Embryonic facial prominence (tissue), 1 donor: ENCODE measurements around the gene CDH2.

Source experiments
- DNase-seq: peaks from one replicate; pipeline ENCODE4 v3.0.0-alpha.2; 2016; ENCODE audit errors: extremely low spot score

CDH2 gene

DNA sequence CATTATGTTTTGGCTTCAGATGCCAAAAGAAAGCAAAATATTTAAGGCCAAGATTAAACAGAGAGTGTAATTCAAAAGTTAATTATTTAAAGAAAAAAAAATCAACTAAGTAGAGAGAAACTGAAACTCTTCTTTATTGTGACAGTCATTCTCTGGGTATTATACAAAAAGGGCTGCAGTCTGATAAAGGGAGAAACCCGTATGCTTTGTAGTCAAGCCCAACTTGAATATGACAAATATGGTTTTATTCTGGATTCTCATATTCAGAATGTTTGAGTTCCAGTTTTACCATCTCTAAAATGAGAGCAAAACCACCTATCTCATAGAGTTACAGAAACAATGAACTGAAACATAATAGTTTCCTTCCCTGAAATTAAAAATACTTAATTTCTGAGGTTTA is 8.2 kb downstream of the CDH2 start:
- DNase-seq, result no peak

DNA sequence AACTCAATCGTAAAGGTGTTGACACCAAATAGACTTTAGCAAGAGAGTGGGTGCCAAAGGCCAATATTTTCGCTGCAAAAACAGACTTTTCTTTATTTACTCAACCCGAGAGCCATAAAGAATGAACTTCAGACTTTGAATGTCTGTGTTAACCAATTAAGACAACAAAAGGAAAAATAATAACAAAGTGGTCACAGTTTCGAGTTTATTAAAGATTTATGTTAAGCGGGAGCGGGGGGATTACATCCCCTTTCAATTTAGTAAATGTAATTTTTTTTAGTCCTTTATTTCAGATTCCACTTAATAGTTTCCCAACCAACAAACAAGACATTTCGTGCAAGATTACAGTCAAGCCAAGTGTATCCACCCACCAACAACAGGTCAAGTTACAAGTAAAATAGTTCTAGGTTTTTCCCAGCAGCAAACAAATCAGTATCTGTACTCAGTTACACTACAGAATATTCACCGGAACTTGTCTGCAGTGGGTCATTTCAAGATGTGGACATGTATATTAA is 9.0 kb downstream of the CDH2 start:
- no peak for DNase-seq

DNA sequence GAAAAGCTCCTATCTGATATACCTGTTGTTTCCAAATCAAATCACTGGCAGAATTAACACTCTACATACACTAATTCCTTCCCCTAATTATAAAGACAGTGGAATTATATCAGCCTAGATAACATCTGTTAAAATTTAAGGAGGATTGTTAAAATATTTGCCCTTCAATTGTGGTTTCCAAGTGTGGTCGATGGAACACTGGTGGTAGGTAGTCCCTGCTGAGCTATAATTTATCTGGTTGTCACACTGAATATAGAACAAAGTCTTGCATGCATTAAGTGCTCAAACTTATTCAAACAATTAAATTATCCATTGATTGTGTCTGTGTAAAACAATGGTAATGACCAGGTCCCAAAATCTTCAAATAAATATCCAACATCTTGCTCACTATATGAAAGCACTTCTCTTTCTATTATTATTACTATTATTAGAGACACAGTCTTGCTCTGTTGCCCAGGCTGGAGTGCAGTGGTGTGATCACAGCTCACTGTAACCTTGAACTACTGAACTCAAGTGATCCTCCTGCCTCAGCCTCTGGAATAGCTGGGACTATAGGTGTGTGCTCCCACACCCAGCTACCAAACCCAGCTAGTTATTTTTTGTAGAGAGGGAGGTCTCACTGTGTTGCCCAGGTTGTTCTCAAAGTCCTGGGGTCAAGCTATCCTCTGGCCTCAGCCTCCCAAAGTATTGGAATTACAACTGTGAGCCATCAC is 12.0 kb downstream of the CDH2 start:
- no peak for DNase-seq

DNA sequence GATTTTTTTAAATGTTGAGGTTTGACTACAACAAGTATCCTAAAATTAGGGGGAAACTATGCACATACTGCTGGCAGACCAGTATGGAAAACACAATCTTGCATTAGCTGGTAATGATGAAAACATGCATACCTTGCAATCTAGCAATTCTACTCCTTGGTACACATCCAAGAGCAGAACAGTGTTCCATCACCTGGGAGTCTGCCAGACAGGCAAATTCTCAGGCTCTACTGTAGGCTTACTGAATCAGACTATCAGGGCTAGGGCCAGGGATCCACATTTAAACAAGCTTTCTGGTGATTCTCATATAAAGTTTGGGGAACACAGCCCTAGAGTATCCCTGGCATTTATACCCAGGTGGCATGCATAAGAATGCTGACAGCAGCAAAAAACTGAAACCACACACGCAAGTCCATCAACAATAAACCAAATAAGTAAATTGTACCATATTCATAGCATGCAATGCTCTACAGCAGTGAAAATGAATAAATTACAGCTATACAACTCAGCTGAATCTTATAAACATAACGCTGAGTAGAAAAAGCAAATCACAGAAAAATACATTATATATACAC is 13.6 kb downstream of the CDH2 start:
- no peak for DNase-seq

DNA sequence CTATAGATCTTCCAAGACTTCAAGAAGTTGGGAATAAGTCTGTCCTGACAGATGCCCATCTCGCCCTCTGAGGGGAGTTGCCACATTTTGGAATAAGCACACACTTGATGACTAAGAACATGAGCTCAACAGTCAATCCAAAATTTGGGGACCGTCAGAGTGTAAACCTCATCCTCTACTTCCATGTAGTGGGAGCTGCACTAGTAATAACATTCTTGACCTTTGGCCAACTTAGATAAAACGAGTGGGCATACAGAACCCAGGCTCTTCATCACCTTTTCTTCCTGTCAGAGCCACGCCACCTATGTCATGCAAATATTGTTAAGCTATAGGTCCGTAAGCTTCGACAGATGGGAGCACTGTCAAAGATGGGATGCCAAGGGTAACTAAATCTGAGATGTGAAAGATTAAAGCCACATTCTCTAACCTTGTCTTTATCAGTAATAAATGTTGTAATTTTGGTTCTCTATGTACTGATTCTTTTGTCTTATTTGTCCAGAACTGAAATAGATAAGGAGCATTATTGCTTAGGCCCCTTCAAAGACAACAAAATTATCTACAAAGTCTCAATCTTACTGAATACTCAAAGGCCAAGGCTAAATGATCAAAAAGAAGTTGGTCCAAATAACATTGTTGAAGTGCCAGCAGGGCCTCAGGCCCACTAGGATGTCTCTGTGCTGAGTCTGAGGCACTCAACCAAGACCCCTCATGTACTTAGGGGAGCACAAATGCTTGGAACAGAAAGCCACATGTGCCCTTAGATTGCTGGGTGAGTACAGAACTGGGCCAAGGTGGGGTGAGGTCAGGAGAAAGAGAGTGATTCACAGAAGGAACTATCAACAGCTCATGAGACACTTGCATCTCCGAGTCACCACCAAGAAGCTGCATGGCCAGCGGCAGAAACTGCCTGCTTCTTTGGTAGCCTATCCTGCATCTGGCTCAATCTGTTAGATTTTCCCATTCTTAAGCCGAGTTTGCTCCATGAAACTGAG is 15.0 kb downstream of the CDH2 start:
- no peak for DNase-seq

DNA sequence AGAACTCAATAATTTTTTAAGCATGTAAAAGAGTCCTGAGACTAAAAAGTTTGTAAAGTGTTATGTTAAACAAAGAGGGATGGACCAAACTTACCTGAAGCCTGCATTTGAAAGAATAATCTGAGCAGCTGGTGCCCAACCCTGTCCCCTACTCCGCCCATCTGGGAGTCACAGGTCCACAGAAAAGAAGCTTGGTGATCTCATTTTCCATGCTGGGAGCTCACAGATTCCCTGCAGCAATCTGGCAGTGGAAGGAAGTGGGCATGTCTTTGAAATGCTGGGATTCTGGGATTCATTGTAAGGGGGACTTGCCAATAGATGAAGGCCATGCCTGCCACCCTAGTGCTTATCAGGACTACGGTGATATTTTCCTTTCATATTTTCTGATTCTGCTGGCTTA is 17.9 kb downstream of the CDH2 start:
- DNase-seq, result no peak

DNA sequence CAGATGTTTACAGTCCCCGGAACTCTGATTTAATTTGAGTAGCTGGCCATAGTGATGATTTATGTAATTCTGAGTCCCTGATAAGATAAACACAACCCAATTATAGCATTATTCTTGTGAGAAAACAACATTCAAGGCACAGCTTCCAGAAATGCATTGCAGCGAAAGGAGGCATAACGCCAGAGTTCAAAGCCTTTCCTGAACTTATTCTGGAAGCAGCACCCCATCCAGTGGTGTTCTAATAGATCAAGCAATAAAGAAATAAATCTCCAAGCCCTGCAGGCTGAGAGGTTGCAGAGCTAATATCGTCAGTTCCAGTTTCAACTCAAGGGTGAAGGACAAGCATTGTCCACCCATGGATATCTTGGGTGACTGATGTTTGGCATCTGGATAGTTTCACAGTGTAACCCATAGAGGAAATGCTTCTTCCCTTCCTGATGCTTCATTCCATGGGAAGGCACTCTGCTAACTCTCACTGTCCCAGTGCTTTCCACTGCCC is 18.8 kb downstream of the CDH2 start:
- DNase-seq, result no peak

DNA sequence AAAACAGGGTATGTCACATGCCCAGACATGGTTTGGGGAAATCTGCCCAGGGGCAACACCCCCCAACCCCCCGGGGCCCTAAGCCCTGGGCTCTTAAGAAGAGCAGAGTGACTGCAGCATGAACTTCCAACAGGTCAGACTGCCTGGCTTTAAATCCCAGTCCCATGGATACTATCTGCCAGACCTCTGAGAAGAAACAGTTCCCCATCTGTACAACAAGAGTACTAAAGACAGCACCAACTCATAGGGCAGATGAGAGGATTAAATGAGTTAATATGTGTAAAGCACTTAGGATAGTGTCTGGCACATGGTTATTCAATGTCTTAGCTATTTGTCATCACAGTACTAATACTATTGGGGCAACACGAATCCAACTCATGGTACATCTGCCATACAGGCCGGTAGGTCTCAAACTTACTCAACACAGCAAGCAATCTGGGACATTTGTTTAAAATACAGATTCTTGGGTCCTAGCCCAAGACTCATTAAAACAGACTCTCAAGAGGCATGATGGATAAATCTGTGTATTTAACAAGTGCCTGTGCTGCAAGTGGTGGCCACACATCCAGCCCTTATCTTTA is 23.4 kb downstream of the CDH2 start:
- DNase-seq, result no peak

DNA sequence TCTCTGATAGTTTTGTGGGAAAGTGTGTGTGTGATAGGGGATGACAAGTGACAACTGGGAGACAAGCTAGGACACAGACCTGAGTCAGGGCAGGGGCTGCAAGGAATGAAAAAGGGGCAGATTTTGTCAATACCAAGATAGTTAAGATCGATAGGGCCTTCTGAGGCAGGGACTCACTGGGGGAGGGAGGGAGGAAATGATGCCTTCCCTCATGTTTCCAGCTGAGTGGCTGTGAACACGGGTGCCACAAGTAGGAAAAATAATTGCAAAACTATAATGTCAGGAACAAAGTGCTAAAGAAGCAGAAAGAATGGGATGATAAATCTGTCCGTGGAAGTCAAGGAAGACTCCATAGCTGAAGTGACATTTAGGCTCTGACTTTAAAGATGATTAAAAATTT is 24.2 kb downstream of the CDH2 start:
- no peak for DNase-seq

DNA sequence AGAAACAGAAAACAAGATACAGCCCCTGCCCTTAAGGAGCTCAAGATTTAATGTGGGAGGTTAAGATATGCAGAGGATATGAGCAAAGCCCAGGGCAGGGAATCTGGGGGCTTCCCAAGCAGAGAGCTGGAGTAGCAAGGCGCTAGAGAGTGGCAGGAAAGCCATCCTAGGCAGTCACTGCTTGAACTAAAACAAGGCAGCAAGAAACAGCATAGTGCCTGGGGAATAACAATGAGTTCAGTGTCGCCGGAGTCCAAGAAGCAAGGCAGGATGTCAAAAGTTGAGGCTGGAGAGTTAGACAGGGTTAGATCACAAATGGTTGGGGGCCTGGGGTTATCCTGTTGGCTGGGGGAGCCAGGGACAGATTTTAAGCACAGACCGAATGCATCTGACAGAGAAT is 24.6 kb downstream of the CDH2 start:
- DNase-seq, result no peak

DNA sequence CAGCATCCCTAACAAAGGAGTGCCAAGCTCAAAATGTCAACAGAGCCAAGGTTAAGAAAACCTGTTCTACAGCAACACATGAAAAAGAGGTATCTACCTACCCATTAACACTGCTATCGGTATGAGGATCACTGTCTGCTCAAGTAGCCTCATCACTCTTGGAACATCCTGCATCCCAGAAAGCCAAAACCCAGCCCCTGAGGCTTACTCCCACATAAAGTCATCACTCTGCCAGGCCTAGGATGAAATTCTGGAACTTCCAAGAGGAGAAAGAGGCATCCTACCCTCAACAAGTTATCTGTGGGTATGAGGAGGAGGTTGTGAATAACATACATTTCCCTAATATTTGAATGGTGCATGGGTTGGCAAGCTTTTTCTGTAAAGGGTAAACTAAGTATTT is 25.5 kb downstream of the CDH2 start:
- no peak for DNase-seq

DNA sequence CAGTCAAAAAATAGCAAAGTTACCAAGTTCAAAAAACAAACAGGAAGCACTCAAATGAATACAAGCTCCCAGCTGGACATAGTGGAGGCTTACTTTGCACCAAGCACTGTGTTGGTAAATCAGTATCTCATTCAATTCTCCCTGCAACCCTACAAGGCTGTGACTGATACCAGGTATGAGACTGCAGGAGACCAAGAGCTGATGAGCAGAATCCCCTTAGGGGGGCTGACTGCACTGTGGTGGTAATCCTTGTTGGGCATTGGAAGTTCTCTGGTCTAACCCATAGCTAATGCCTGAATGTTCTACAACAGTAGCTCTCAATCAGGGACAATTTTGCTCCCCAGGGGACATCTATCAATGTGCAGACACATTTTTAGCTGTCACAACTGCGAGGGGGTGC is 26.0 kb downstream of the CDH2 start:
- DNase-seq, result no peak

DNA sequence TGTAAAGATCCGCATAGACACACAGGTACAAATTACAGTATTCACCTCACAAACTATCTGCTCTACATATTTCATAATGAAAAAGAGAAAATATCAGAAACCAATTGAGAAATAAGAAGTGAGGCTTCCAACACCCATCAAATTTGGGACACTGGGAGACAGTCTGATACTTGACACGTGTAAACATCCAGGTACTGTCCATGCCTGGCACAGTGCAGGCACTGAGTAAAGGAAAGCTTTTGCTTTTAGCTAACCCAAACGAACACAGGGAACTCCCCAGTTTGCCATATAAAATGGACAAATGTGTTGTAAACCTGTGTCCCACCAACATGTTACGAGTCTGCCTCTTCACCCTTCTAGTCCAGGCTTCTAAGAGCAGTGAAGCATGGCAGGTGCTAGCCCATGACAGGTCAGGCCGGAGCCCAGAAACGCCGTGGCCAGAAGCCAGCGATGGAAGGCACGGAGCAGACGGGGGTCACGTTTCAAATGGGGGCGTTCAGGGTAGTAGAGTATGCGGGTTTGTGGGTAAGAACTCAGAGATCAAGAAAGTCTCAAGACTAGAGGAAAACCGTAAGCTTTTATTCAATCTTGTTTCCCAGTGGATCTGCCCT is 27.0 kb downstream of the CDH2 start:
- no peak for DNase-seq

DNA sequence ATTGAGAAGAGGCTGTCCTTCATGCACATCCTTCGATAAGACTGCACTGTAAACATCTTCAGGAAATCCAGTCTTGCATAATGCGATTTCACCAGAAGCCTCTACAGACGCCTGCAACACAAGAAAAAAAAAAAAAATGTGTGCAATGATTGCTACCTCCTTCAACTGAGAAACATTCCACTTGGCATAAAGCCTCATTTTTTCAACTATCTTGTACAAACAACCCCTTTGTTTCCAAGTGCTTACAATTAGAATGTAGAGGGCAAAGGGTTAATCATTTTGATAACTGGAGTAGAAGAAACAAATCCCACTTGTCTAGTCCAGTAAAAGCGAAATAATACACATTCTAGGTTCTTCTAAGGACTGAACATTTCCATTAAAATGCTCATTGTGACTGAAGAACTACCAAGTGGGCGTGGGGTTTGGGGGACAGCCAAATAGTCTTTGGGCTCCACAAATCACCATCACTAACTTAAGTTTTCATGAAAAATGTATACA is 29.2 kb downstream of the CDH2 start:
- no peak for DNase-seq

DNA sequence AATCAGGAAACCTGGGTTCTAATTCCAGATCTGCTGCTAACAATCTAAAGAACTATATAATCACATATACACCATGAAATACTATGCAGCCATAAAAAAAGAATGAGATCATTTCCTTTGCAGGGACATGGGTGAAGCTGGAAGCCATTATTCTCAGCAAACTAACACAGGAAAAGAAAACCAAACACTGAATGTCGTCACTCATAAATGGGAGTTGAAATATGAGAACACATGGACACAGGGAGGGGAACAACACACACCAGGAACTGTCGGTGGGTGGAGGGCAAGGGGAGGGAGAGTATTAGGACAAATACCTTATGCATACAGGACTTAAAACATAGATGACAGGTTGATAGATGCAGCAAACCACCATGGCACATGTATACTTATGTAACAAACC is 33.2 kb downstream of the CDH2 start:
- no peak for DNase-seq

DNA sequence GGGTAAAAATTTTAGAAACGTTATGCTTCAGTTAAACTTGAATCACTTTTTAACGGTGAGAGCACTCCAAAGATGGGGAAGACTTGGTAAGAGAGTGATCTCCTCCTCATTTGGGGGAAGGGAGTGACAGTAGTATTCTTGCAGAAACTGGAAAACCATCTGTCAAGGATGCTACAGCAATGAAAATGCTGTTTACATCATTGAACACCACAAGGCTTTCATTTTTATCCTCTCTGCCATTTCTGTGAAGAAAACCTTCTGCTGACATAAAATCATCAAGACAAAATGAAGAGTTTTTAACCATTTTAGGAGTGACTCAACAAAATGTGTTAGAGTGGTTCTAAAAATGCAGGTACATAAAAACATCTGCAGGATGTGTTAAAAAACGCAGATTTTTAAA is 38.1 kb downstream of the CDH2 start:
- no peak for DNase-seq

DNA sequence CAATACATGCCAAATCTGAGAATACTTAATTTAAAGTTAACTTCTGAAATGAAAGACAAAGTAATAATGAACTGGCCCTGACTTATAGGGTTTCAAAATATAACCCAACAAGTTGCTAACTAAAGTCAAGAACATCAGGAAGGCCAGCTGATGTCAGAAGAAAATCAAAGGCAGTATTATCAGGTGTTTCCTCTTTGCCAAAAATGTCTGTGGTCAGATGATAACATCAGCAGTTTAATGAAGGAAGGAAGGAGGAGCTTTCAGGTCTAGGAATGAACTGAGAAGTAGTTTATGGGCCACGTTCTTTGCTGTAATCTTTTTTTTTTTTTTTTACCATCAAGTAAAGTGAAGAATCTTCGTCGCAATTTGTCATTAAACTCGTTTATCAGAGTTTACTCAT is 40.9 kb downstream of the CDH2 start:
- no peak for DNase-seq

DNA sequence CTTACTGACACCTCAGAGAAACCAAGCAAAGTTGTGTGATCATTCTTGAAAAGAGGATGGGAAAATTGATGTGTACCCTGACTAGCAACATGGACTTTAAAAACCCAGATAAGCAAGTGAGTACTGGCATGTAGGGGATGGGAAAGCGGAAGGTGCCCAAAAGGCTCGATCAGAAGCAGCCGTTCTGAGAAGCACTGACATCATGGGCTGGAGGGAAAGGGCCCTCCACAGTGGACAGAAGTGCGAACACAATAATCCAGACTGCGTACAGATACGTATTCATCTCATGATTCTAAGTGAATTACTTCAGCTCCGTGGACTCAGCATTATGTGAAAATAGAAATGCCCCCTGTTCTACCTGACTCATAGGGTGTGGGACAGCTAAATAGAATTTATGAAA is 42.2 kb downstream of the CDH2 start:
- DNase-seq, result no peak

DNA sequence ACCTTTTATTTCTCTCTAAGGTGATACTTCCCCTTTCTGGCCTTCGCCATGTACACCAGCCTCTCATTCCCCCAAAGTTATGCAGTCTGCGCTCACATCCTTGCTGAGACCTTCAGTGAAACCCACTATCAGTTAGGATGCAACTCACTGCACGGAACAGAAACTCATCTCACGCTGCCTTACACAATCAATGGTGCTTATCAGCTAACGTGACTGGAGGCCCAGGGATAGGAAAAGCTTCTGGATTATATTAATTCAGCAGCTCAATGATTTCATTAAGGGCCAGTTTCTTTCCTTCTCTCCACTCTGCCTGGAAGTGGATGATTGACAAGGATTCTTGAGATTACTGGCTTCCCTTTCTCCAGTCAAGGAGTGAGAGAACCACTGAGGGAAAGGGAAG is 44.8 kb downstream of the CDH2 start:
- DNase-seq, result no peak

DNA sequence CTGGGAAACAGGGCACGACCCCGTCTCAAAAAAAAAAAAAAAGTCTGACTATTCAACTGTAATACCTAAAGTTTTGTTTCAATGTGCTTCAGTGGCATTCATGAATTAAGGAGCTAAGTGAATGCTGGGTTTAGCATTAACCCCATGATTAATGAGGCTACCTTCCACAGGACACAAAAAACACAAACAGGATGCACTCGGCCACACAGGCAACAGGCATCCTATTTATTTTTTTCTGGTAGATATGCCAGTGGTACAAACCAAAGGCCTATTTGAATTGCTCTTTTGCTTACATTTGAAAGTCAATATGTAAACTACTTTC is 48.3 kb downstream of the CDH2 start:
- DNase-seq, result no peak
